GM19467 (cell line): Measurements from ENCODE around the gene IL1RL2.

ENCODE experiments used
- ATAC-seq: cut with Tn5 transposase; IDR thresholded peaks from one replicate; pipeline ENCODE4 v1.9.1; 2021; ENCODE audit warnings: mild to moderate bottlenecking, moderate library complexity; ENCODE audit not compliant: unreplicated experiment

The IL1RL2 gene

GRCh38 chr2:102158011-102158755 is 28.6 kb upstream of the IL1RL2 start:
- ATAC-seq, result no peak

- ATAC-seq, result no peak
These were observed 27.5 kb upstream of the IL1RL2 start for GRCh38 chr2:102159295-102159694.

GRCh38 chr2:102166189-102166845 is 20.5 kb upstream of the IL1RL2 start:
- ATAC-seq, result no peak

GRCh38 chr2:102168026-102168771 is 18.6 kb upstream of the IL1RL2 start:
- ATAC-seq, result no peak

GRCh38 chr2:102171946-102172345 is 14.9 kb upstream of the IL1RL2 start:
- ATAC-seq, result no peak

- ATAC-seq, result no peak
These were observed 14.1 kb upstream of the IL1RL2 start for GRCh38 chr2:102172745-102173144.

GRCh38 chr2:102176172-102176571 is 10.7 kb upstream of the IL1RL2 start:
- ATAC-seq, result no peak

- no peak for ATAC-seq
These were observed 8.9 kb upstream of the IL1RL2 start for GRCh38 chr2:102177814-102178478.

- no peak for ATAC-seq
These were observed 7.8 kb upstream of the IL1RL2 start for GRCh38 chr2:102179061-102179460.

GRCh38 chr2:102179788-102180686 is 6.8 kb upstream of the IL1RL2 start:
- ATAC-seq, result no peak

GRCh38 chr2:102180687-102180999 is 6.2 kb upstream of the IL1RL2 start:
- ATAC-seq, result no peak

GRCh38 chr2:102181376-102181775 is 5.4 kb upstream of the IL1RL2 start:
- no peak for ATAC-seq

GRCh38 chr2:102181919-102182635 is 4.7 kb upstream of the IL1RL2 start:
- ATAC-seq, result no peak

- ATAC-seq, result no peak
These were observed 2.8 kb upstream of the IL1RL2 start for GRCh38 chr2:102184018-102184417.

- no peak for ATAC-seq
These were observed 2.3 kb upstream of the IL1RL2 start for GRCh38 chr2:102184568-102184967.

GRCh38 chr2:102185347-102185746 is 1.5 kb upstream of the IL1RL2 start:
- no peak for ATAC-seq

GRCh38 chr2:102187496-102188150 is 800 bp downstream of the IL1RL2 start:
- ATAC-seq, result no peak

- no peak for ATAC-seq
These were observed 3.7 kb downstream of the IL1RL2 start for GRCh38 chr2:102190430-102191107.

- no peak for ATAC-seq
These were observed 4.7 kb downstream of the IL1RL2 start for GRCh38 chr2:102191501-102191900.
